Osteocyte (in vitro differentiated cells): ENCODE data around the gene CFAP210. TPM values are rescaled to one million over a fixed set of nuclear protein-coding genes. Genes with fewer than 3 reads are reported as not detected.
"Not testable (repeated sequence)": the region's sequence is repeated elsewhere in the genome, so short reads cannot be mapped to it uniquely, and the experiment has no call there.

ENCODE experiments used
- DNase-seq: peaks from one replicate; pipeline ENCODE4 v3.0.0; 2021; ENCODE audit warnings: mixed read lengths; ENCODE audit not compliant: unreplicated experiment; ENCODE audit errors: extremely low spot score
- H3K27ac Mint-ChIP-seq: one replicate; pipeline ENCODE4 v1.8.0; 2021; ENCODE audit warnings: mild to moderate bottlenecking, mixed read lengths; ENCODE audit not compliant: unreplicated experiment
- H3K27me3 Mint-ChIP-seq: one replicate; pipeline ENCODE4 v1.8.0; 2021; ENCODE audit warnings: mixed read lengths; ENCODE audit not compliant: unreplicated experiment
- H3K36me3 Mint-ChIP-seq: one replicate; pipeline ENCODE4 v1.8.0; 2021; ENCODE audit warnings: mixed read lengths; ENCODE audit not compliant: unreplicated experiment
- H3K4me1 Mint-ChIP-seq: one replicate; pipeline ENCODE4 v1.8.0; 2021; ENCODE audit warnings: mixed read lengths; ENCODE audit not compliant: unreplicated experiment
- H3K4me3 Mint-ChIP-seq: one replicate; pipeline ENCODE4 v1.8.0; 2021; ENCODE audit warnings: mild to moderate bottlenecking, moderate library complexity, mixed read lengths; ENCODE audit not compliant: unreplicated experiment
- H3K9me3 Mint-ChIP-seq: one replicate; pipeline ENCODE4 v1.8.0; 2021; ENCODE audit warnings: mixed read lengths; ENCODE audit not compliant: unreplicated experiment
- CTCF ChIP-seq: fragments of 200-600 bp; sonication (generic); IDR thresholded peaks from 2 replicates; pipeline ENCODE4 v1.5.0; 2021; ENCODE audit warnings: antibody characterized with exemption, mild to moderate bottlenecking, moderate library complexity
- total RNA-seq: library from RNA; stranded (reverse); gene quantifications from 2 replicates; pipeline ENCODE4 v1.2.1, GENCODE V29; 2021

The CFAP210 gene
- total RNA-seq, 1 donor from 2014 or later, result not detected

- Mint-ChIP-seq H3K4me1 (no peaks in the 10 kb centered on the region), H3K36me3 (peaks cover 15% of the 10 kb centered on the region), H3K4me3 (no peak overlapping the region), H3K27ac (no peak overlapping the region), H3K9me3 (no peaks in the 10 kb centered on the region), H3K27me3 (no peaks in the 10 kb centered on the region)
- no peak for TF ChIP-seq CTCF
- DNase-seq, result no peak
These were observed 57.6 kb downstream of the CFAP210 start for GRCh38 chr2:169636440-169637097.

- Mint-ChIP-seq H3K36me3 (peaks cover 28% of the 10 kb centered on the region), H3K4me1 (no peaks in the 10 kb centered on the region), H3K27ac (no peak overlapping the region), H3K9me3 (no peaks in the 10 kb centered on the region), H3K27me3 (no peaks in the 10 kb centered on the region), H3K4me3 (no peak overlapping the region)
- no peak for DNase-seq
- TF ChIP-seq CTCF, result no peak
These were observed 68.4 kb downstream of the CFAP210 start for GRCh38 chr2:169625781-169626180.

- H3K36me3 Mint-ChIP-seq, result peaks cover 45% of the 10 kb centered on the region
- peaks cover 9% of the 10 kb centered on the region for H3K9me3 Mint-ChIP-seq
- H3K4me1 Mint-ChIP-seq, result peaks cover 9% of the 10 kb centered on the region
- no peak for DNase-seq
- no peak overlapping the region for H3K27ac Mint-ChIP-seq
- H3K27me3 Mint-ChIP-seq, result no peaks in the 10 kb centered on the region
- TF ChIP-seq CTCF, result no peak
- no peak overlapping the region for H3K4me3 Mint-ChIP-seq
These were observed 71.0 kb downstream of the CFAP210 start for GRCh38 chr2:169623235-169623634.

GRCh38 chr2:169620509-169620908 is 73.7 kb downstream of the CFAP210 start:
- TF ChIP-seq CTCF, result no peak
- peaks cover 29% of the 10 kb centered on the region for H3K9me3 Mint-ChIP-seq
- H3K36me3 Mint-ChIP-seq, result peaks cover 69% of the 10 kb centered on the region
- no peak for DNase-seq
- H3K4me3 Mint-ChIP-seq, result no peak overlapping the region
- no peaks in the 10 kb centered on the region for H3K27me3 Mint-ChIP-seq
- peaks cover 9% of the 10 kb centered on the region for H3K4me1 Mint-ChIP-seq
- H3K27ac Mint-ChIP-seq, result peak overlapping the region; percentile 20

- peaks cover 9% of the 10 kb centered on the region for H3K4me1 Mint-ChIP-seq
- TF ChIP-seq CTCF, result no peak
- no peak for DNase-seq
- peak overlapping the region; percentile 20 for H3K27ac Mint-ChIP-seq
- no peak overlapping the region for H3K4me3 Mint-ChIP-seq
- peaks cover 29% of the 10 kb centered on the region for H3K9me3 Mint-ChIP-seq
- H3K27me3 Mint-ChIP-seq, result no peaks in the 10 kb centered on the region
- H3K36me3 Mint-ChIP-seq, result peaks cover 70% of the 10 kb centered on the region
These were observed 74.3 kb downstream of the CFAP210 start for GRCh38 chr2:169619946-169620345.

- H3K9me3 Mint-ChIP-seq, result peaks cover 29% of the 10 kb centered on the region
- not testable (repeated sequence) for H3K4me3 Mint-ChIP-seq, H3K27ac Mint-ChIP-seq, H3K27me3 Mint-ChIP-seq, DNase-seq, H3K4me1 Mint-ChIP-seq
- peaks cover 80% of the 10 kb centered on the region for H3K36me3 Mint-ChIP-seq
These were observed 78.2 kb downstream of the CFAP210 start for GRCh38 chr2:169615982-169616381.
